GM18505 (cell line): ENCODE results near the gene PDE6A.

ENCODE experiments used
- ATAC-seq: cut with Tn5 transposase; IDR thresholded peaks from one replicate; pipeline ENCODE4 v1.9.1; 2021; ENCODE audit not compliant: unreplicated experiment
- POLR2A ChIP-seq: IDR thresholded peaks from 4 replicates; pipeline ENCODE4 v1.6.1; 2011; ENCODE audit warnings: borderline replicate concordance; ENCODE audit not compliant: insufficient read depth, insufficient read length; ENCODE audit errors: extremely low read depth

Gene PDE6A

DNA sequence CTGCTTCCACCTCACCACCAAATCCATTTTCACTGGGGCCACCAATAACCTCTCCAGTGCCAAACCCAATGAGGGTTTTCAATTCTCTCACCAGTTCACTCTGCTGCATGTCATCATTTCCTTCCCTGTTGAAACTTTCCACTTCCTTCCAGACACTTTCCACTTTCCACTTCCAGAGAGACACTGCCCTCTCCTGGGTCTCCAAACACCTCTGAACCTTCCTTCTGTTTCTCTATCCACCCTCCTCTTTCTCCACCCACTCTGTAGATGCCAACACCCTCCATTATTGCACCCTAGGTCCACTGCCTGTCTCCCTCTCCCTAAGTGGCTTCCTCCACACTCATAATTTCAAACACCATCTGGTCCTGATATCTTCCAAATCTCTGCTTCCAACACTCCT is 39.6 kb downstream of the PDE6A start:
- TF ChIP-seq POLR2A = no peak
- ATAC-seq = no peak

GRCh38 chr5:149904293-149904886 is 40.2 kb downstream of the PDE6A start:
- no peak for TF ChIP-seq POLR2A
- no peak for ATAC-seq

DNA sequence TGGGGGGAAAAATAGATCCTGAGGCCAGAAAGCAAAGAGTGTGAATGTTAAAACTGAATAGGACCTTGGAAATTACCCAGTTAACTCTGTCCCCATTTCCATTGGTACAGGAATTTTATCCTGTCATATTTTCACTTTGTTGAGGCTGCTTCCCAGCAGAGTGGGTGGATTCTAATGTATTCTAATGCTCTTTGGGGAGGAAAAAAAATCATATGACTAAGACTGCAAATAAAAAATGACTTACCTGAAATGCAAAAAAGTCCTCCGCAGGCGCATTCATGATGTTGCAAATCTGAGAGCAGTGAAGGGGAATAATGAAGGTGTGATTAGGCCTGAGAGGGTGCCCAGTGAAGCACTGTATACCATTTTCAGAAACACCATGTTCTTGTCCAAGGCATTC is 41.2 kb downstream of the PDE6A start:
- no peak for TF ChIP-seq POLR2A
- ATAC-seq = no peak

DNA sequence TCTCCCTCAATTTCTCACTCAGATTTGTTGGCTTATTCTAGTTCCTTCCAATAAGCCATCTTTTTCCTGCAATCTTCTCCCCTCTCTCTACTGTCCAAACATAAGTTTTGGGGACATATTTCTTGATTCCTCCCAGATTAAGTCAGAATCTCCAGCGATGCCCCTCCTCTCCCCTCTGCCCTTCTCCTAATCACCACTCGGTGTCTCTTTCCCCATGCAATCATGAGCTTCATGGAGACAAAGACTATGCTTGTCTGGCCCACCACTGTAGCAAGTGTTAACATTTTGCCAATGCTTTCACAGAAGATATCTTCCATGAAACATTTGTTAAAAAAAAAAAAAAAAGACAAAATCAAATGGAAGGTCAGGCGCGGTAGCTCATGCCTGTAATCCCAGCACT is 42.4 kb downstream of the PDE6A start:
- ATAC-seq = no peak
- no peak for TF ChIP-seq POLR2A

DNA sequence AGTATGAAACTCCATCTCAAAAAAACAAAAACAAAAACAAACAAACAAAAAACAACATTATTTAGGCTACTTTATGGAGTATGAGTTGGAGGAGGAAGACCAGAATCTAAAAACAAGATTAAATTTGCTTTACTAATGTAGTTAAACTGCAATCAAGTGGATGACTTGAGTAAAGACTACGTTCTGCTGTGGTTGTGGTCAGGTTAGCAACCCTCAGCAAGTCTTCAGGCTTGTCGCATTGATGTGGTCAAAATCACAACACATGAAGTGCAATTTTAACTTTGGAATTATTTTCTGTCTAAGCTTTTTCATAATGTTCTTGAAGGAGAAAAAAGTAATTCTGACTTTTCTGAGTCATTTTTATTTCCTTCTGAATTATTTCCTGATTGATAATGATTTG is 43.1 kb downstream of the PDE6A start:
- no peak for TF ChIP-seq POLR2A
- no peak for ATAC-seq

- TF ChIP-seq POLR2A = no peak
- no peak for ATAC-seq
Measured at GRCh38 chr5:149900390-149900789, 44.2 kb downstream of the PDE6A start.

DNA sequence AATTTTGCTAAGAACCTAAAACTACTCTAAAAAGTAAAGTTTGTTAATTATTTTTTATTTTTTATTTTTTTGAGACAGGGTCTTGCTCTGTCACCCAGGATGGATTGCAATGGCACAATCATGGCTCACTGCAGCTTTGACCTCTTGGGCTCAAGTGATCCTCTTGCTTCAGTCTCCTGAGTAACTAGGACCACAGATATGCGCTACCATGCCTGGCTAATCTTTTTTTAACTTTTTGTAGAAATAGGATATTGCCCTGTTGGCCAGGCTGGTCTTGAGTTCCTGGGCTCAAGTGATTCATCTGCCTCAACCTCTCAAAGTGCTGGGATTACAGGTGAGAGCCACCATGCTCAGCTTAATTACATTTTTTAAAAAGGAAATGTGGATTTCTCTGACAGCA is 45.8 kb downstream of the PDE6A start:
- ATAC-seq = no peak

DNA sequence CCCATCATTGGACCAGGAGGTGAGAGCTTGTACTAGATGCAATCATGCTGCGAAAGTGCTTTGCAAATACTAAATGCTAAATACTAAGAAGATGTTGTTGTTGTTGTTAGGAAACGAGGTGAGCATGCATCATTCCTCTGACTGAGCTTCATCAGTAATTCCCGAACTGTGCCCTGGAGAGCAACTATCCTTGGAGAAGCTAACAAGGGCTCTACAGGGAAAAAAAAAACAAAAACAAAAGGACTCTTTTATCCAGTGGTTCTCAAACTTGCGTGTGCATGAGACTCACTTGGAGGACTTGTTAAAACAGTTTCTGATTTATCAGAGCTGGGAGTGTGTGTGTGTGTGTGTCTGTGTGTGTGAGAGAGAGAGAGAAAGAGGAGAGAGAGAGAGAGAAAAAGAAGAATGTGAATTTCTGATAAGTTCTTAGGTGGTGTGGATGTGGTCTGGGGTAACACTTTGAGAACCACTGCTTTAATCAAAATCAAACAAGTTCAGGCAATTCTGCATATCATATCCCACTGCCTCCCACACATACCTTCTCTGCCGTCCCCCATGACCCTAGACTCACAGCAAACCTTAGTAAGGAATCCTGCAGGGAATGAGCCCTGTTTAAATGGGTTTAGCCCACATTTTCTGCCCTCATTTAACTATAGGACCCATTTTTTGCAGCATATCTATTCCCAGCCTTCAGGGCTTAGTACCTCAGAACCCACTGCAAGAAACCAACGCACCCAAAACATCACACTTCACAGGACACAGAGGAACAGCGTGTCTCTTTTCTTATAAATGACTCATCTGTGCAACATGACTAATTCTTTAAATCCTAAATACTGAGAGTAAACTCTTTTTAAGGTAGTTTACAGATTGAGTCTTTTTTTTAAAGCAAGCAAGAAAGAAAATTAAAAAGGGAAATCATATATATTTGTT is 48.9 kb downstream of the PDE6A start:
- no peak for TF ChIP-seq POLR2A
- ATAC-seq = no peak

More for the DNA sequence above, 45.8 kb downstream of the PDE6A start:
- TF ChIP-seq POLR2A = no peak

DNA sequence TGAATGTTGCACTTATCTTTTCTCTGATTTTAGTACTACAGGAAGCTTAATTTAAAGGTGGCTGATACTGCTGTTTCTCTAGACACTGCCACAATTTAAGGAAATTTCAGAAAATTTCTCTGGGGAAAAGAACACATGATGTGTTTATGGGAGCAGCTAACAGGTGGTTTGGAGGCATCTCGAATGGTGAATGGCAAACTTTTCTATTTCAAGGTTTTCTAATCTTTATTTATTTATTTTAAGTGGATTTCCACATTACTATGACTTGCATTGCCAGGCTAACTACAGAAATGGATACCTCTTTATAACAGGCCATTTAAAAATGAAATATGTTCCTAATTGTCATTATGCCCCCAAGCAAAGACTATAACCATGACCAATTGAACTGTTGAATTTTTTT is 50.4 kb downstream of the PDE6A start:
- ATAC-seq = no peak
- no peak for TF ChIP-seq POLR2A

GRCh38 chr5:149893403-149893931 is 51.1 kb downstream of the PDE6A start:
- TF ChIP-seq POLR2A = no peak
- no peak for ATAC-seq

GRCh38 chr5:149892594-149892993 is 52.0 kb downstream of the PDE6A start:
- no peak for ATAC-seq
- TF ChIP-seq POLR2A = no peak

DNA sequence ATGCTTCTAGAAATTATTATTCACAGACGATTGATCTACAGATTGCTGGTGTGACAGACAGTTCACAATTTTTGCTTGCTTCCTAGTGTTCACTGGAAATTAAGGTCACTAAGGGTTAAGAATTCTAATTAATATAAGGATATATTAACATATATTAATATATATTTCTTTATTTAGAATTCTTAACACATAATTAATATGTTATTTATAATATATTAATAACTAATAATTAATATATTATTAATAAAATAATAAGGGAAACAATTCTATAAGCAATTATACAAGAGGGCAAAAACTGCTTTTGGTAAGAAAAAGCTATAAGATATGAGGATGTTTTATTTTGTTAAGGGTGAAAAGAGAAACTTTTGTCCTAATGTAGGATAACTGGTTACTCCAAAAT is 56.3 kb downstream of the PDE6A start:
- ATAC-seq = no peak
- TF ChIP-seq POLR2A = no peak

DNA sequence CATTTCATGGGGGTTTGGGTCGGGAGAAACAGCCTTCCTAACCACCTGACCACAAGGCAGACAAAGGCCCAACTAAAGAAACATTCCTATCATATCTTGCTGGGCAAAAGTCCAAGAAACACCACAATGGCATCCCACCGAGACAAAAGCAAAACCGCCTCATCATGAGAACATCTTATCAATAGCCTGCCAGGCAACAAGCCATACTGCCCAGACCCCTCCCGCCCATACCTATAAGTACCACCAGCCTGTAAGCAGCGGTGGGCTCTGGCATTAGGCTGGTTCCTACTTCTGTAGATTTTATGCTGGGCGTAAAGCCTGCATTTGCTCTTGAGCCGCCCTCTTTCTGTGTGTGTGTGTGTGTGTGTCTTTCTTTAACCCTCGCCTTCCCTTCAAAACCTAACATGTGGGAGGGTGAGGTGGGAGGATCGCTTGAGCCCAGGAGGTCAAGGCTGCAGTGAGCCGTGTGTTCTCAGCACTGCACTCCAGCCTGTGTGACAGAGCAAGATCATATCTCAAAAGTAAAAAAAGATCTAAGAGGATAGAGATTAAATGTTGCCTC is 56.9 kb downstream of the PDE6A start:
- no peak for ATAC-seq

DNA sequence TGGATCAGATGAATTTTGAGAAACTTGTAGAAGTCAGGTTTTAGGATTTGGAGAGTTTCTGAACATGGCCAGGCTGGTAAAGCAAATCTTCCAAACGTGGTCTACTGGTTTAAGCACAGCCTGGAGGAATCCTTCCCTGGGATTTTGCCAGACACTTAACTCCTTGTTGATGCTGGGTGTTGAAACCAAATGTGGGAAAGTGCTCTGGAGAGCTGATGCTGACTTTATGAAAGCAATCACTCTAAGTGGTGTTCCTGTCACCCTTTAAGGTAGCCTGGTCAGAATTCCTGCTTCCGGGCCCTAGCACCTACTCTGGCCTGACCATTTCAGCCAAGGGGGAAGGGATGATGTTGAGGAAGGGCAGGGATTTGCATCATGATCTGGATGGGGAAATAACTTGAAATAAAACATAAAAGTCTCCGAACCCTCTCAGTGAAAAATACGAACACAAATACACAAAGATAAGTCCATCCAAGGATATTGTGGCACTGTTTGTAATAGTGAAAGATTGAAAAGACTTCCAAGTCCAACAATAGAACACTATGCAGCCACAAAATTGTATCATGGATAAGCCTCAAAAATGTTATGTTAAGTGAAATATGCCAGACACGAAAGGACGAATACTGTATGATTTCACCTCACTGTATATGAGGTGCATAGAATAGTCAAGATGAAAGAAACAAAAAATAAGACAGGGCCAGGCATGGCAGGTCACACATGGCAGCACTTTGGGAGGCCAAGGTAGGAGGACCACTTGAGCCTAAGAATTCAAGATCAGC is 57.7 kb downstream of the PDE6A start:
- TF ChIP-seq POLR2A = no peak
- no peak for ATAC-seq

More for the DNA sequence above, 56.9 kb downstream of the PDE6A start:
- no peak for TF ChIP-seq POLR2A

- ATAC-seq = no peak
- TF ChIP-seq POLR2A = no peak
Measured at GRCh38 chr5:149886060-149886459, 58.5 kb downstream of the PDE6A start.
